IMR-90 (cell line): ENCODE results near the gene CAST. TPM values are rescaled to one million over a fixed set of nuclear protein-coding genes. Genes with fewer than 3 reads are reported as not detected.

ENCODE experiments used
- ATAC-seq: fragments of 200-7000 bp; cut with Tn5 transposase; 2 replicates; pipeline ENCODE4 v1.9.1; 2020; ENCODE audit warnings: low read depth, mild to moderate bottlenecking, moderate library complexity
- BruUV-seq: library from RNA; stranded (reverse); fragments of 400-500 nt; replicated peaks from 2 replicates; lab custom pipeline; 2021; lab: Mats Ljungman, UMichigan
- CTCF ChIA-PET: fragments of 300-600 bp; formaldehyde crosslinking; extraction: SDS; loops from one replicate; lab custom pipeline; 2021; ENCODE audit warnings: antibody characterized with exemption; lab: Yijun Ruan, JAX
- POLR2A ChIA-PET: fragments of 300-600 bp; sonication (Branson Sonifier 250); formaldehyde crosslinking; loops from one replicate; lab custom pipeline; 2022; ENCODE audit warnings: antibody characterized with exemption; ENCODE audit not compliant: unreplicated experiment; lab: Charles Lee
- DNase-seq: peaks from one replicate; pipeline ENCODE4 v3.0.0; 2013
- H2AFZ ChIP-seq: replicated peaks from 2 replicates; pipeline ENCODE3; 2013; ENCODE audit warnings: low read length, mild to moderate bottlenecking; ENCODE audit not compliant: poor library complexity
- H2AK5ac ChIP-seq: 2 replicates; pipeline ENCODE4 v1.6.1; 2013; ENCODE audit warnings: low read depth, low read length, inconsistent platforms
- H2AK9ac ChIP-seq: replicated peaks from 2 replicates; pipeline ENCODE3; 2013; ENCODE audit warnings: mild to moderate bottlenecking, low read depth, low read length, moderate library complexity; ENCODE audit not compliant: poor library complexity
- H2BK120ac ChIP-seq: 2 replicates; pipeline ENCODE4 v1.6.1; 2013; ENCODE audit warnings: low read depth, low read length, inconsistent platforms
- H2BK15ac ChIP-seq: 3 replicates; pipeline ENCODE4 v1.6.1; 2013; ENCODE audit warnings: low read depth, low read length, inconsistent platforms
- H2BK20ac ChIP-seq: 2 replicates; pipeline ENCODE4 v1.6.1; 2013; ENCODE audit warnings: low read depth, mild to moderate bottlenecking, inconsistent platforms, low read length, moderate library complexity
- H2BK5ac ChIP-seq: 2 replicates; pipeline ENCODE4 v1.6.1; 2013; ENCODE audit warnings: mild to moderate bottlenecking, low read depth, low read length, inconsistent platforms; ENCODE audit not compliant: poor library complexity, severe bottlenecking
- H3K14ac ChIP-seq: replicated peaks from 2 replicates; pipeline ENCODE4 v1.6.1; 2013; ENCODE audit warnings: low read depth, low read length, inconsistent platforms
- H3K18ac ChIP-seq: 2 replicates; pipeline ENCODE4 v1.6.1; 2013; ENCODE audit warnings: low read depth, low read length, control low read depth
- H3K23ac ChIP-seq: 2 replicates; pipeline ENCODE4 v1.6.1; 2013; ENCODE audit warnings: low read depth, low read length, inconsistent platforms
- H3K27ac ChIP-seq: 2 replicates; pipeline ENCODE4 v1.5.1; 2013; ENCODE audit warnings: mild to moderate bottlenecking, control low read depth, low read length; ENCODE audit not compliant: insufficient read depth
- H3K27me3 ChIP-seq: 2 replicates; pipeline ENCODE4 v1.6.1; 2013; ENCODE audit warnings: low read length; ENCODE audit not compliant: control insufficient read depth, insufficient read depth
- H3K36me3 ChIP-seq: 2 replicates; pipeline ENCODE4 v1.6.1; 2013; ENCODE audit warnings: low read length, mixed read lengths; ENCODE audit not compliant: control insufficient read depth, insufficient read depth
- H3K4ac ChIP-seq: 2 replicates; pipeline ENCODE4 v1.6.1; 2013; ENCODE audit warnings: low read depth, low read length, inconsistent platforms
- H3K4me1 ChIP-seq: 2 replicates; pipeline ENCODE4 v1.6.1; 2013; ENCODE audit warnings: low read length, mixed read lengths; ENCODE audit not compliant: control insufficient read depth, insufficient read depth
- H3K4me2 ChIP-seq: 2 replicates; pipeline ENCODE4 v1.6.1; 2013; ENCODE audit warnings: low read depth, mild to moderate bottlenecking, control low read depth, low read length, moderate library complexity
- H3K4me3 ChIP-seq: 2 replicates; pipeline ENCODE4 v1.5.1; 2013; ENCODE audit warnings: low read depth, mild to moderate bottlenecking, control low read depth, low read length, moderate library complexity; ENCODE audit not compliant: insufficient read depth
- H3K56ac ChIP-seq: 2 replicates; pipeline ENCODE4 v1.6.1; 2013; ENCODE audit warnings: low read length, inconsistent platforms; ENCODE audit not compliant: insufficient read depth; ENCODE audit errors: extremely low read depth
- H3K79me1 ChIP-seq, 2 experiments: 2 replicates each; pipeline ENCODE4 v1.6.1; 2013; ENCODE audit warnings: low read length in 2 of 2, inconsistent platforms in 1 of 2, low read depth in 1 of 2
- H3K9ac ChIP-seq: 2 replicates; pipeline ENCODE4 v1.6.1; 2013; ENCODE audit warnings: low read depth, low read length, control low read depth
- H3K9me1 ChIP-seq: 2 replicates; pipeline ENCODE4 v1.6.1; 2013; ENCODE audit warnings: low read length, inconsistent platforms; ENCODE audit not compliant: insufficient read depth
- H3K9me3 ChIP-seq: 2 replicates; pipeline ENCODE4 v1.6.1; 2013; ENCODE audit warnings: low read length; ENCODE audit not compliant: control insufficient read depth, insufficient read depth
- H4K20me1 ChIP-seq: 2 replicates; pipeline ENCODE4 v1.6.1; 2013; ENCODE audit warnings: low read length, inconsistent platforms; ENCODE audit not compliant: insufficient read depth
- H4K5ac ChIP-seq: 2 replicates; pipeline ENCODE4 v1.6.1; 2013; ENCODE audit warnings: mild to moderate bottlenecking, low read depth, low read length, control low read depth
- H4K8ac ChIP-seq, 2 experiments: 2 replicates each; pipeline ENCODE4 v1.6.1; 2013; ENCODE audit warnings: low read depth in 2 of 2, low read length in 2 of 2, control low read depth in 1 of 2, inconsistent platforms in 1 of 2
- H4K91ac ChIP-seq: 2 replicates; pipeline ENCODE4 v1.6.1; 2013; ENCODE audit warnings: low read depth, low read length, inconsistent platforms; ENCODE audit not compliant: insufficient read depth
- BHLHE40 ChIP-seq: fragments of 150-350 bp; IDR thresholded peaks from 2 replicates; pipeline ENCODE4 v1.6.1; 2016; ENCODE audit warnings: mild to moderate bottlenecking, low read depth, low read length
- FOS ChIP-seq: fragments of 150-350 bp; IDR thresholded peaks from 2 replicates; pipeline ENCODE4 v1.6.1; 2016; ENCODE audit warnings: low read depth, low read length
- MAFK ChIP-seq: IDR thresholded peaks from 2 replicates; pipeline ENCODE4 v1.6.1; 2012; ENCODE audit warnings: low read depth, low read length, improper control_type of control experiment
- RCOR1 ChIP-seq: IDR thresholded peaks from 2 replicates; pipeline ENCODE4 v1.6.1; 2012; ENCODE audit warnings: mild to moderate bottlenecking, low read length, improper control_type of control experiment; ENCODE audit not compliant: insufficient replicate concordance
- RFX5 ChIP-seq: IDR thresholded peaks from 2 replicates; pipeline ENCODE4 v1.8.0; 2012; ENCODE audit warnings: low read depth, mild to moderate bottlenecking, low read length, moderate library complexity
- SMC3 ChIP-seq: fragments of 150-350 bp; IDR thresholded peaks from 2 replicates; pipeline ENCODE4 v1.6.1; 2016; ENCODE audit warnings: low read depth, mild to moderate bottlenecking, antibody characterized with exemption, low read length, moderate library complexity
- WGBS, 2 experiments: methylation state at CpG; one replicate each; pipeline versions ENCODE4 v1.1.5 to v1.1.7; 2013; ENCODE audit warnings: missing lambda C conversion rate in 2 of 2; ENCODE audit not compliant: insufficient read length in 1 of 2; ENCODE audit errors: extremely low coverage in 2 of 2; 5-methylcytosine and 5-hydroxymethylcytosine counted together
- dilution Hi-C: fragments of 300-500 bp; cut with HindIII; formaldehyde crosslinking; loops from one replicate; pipeline ENCODE4 v1.14.3; 2018; ENCODE audit warnings: low sequenced_read_pairs; ENCODE audit not compliant: unreplicated experiment
- in situ Hi-C: fragments of 300-500 bp; cut with MboI; formaldehyde crosslinking; loops from 3 replicates; pipeline ENCODE4 v1.14.3; 2019; ENCODE audit warnings: low sequenced_read_pairs, inconsistent platforms, mixed read lengths
- intact Hi-C: fragments of 100-400 bp; cut with micrococcal nuclease; formaldehyde crosslinking; loops from 2 replicates; pipeline ENCODE4 v1.10.0; 2022
- polyA plus RNA-seq, 3 experiments: library from polyadenylated mRNA; depleted of rRNA; stranded (reverse); fragments of >200 nt; gene quantifications; 2 replicates each; pipeline ENCODE4 v1.2.3, GENCODE V29; 2012; ENCODE audit warnings: low replicate concordance in 1 of 3
- total RNA-seq: library from RNA; depleted of rRNA; stranded (reverse); fragments of >200 nt; gene quantifications from 2 replicates; pipeline ENCODE4 v1.2.3, GENCODE V29; 2012
- TF ChIP-seq, protein P1 (sequence below): fragments of 150-350 bp; IDR thresholded peaks from 2 replicates; pipeline ENCODE4 v1.6.1; 2016; ENCODE audit warnings: low read depth, mild to moderate bottlenecking, low read length, moderate library complexity, borderline replicate concordance
- TF ChIP-seq, protein P2 (sequence below): fragments of 150-350 bp; IDR thresholded peaks from 2 replicates; pipeline ENCODE4 v1.6.1; 2017; ENCODE audit warnings: mild to moderate bottlenecking, antibody characterized with exemption, low read length, low read depth
- TF ChIP-seq, protein P3 (sequence below): conservative IDR thresholded peaks from 2 replicates; pipeline ENCODE4 v1.5.1; 2012; ENCODE audit warnings: mild to moderate bottlenecking, low read depth, low read length, improper control_type of control experiment

Gene CAST
- total and polyA plus RNA-seq, 2 of the 4 experiments (the other 2 are of a cell fraction): 91.3 to 128 TPM

- no peak overlapping the region for H2AK5ac ChIP-seq
- peaks cover 8% of the 10 kb centered on the region for H3K9me1 ChIP-seq
- no peaks in the 10 kb centered on the region for H3K79me1 ChIP-seq
- no peak overlapping the region for H2AFZ ChIP-seq
- no peak overlapping the region for H3K27ac ChIP-seq
- H3K9ac ChIP-seq: no peak overlapping the region
- no peak overlapping the region for H2BK120ac ChIP-seq
- no peak overlapping the region for H2BK20ac ChIP-seq
- H4K5ac ChIP-seq: no peak overlapping the region
- no peak overlapping the region for H3K23ac ChIP-seq
- TF ChIP-seq SMC3 (no peak), MAFK (no peak), RFX5 (no peak), FOS (no peak), RCOR1 (no peak), BHLHE40 (no peak)
- TF ChIP-seq, protein P1, sequence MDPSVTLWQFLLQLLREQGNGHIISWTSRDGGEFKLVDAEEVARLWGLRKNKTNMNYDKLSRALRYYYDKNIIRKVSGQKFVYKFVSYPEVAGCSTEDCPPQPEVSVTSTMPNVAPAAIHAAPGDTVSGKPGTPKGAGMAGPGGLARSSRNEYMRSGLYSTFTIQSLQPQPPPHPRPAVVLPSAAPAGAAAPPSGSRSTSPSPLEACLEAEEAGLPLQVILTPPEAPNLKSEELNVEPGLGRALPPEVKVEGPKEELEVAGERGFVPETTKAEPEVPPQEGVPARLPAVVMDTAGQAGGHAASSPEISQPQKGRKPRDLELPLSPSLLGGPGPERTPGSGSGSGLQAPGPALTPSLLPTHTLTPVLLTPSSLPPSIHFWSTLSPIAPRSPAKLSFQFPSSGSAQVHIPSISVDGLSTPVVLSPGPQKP: no peak
- TF ChIP-seq, protein P2, sequence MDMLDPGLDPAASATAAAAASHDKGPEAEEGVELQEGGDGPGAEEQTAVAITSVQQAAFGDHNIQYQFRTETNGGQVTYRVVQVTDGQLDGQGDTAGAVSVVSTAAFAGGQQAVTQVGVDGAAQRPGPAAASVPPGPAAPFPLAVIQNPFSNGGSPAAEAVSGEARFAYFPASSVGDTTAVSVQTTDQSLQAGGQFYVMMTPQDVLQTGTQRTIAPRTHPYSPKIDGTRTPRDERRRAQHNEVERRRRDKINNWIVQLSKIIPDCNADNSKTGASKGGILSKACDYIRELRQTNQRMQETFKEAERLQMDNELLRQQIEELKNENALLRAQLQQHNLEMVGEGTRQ: no peak
- TF ChIP-seq, protein P3, sequence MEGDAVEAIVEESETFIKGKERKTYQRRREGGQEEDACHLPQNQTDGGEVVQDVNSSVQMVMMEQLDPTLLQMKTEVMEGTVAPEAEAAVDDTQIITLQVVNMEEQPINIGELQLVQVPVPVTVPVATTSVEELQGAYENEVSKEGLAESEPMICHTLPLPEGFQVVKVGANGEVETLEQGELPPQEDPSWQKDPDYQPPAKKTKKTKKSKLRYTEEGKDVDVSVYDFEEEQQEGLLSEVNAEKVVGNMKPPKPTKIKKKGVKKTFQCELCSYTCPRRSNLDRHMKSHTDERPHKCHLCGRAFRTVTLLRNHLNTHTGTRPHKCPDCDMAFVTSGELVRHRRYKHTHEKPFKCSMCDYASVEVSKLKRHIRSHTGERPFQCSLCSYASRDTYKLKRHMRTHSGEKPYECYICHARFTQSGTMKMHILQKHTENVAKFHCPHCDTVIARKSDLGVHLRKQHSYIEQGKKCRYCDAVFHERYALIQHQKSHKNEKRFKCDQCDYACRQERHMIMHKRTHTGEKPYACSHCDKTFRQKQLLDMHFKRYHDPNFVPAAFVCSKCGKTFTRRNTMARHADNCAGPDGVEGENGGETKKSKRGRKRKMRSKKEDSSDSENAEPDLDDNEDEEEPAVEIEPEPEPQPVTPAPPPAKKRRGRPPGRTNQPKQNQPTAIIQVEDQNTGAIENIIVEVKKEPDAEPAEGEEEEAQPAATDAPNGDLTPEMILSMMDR: no peak
- dilution Hi-C loops: no loop called here
- no peaks in the 10 kb centered on the region for H3K36me3 ChIP-seq
- in situ Hi-C loops: no loop called here
- DNase-seq (no peak), ATAC-seq (no peak)
- H2AK9ac ChIP-seq: no peak overlapping the region
- H3K4me3 ChIP-seq: no peak overlapping the region
- no peaks in the 10 kb centered on the region for H4K20me1 ChIP-seq
- intact Hi-C loops: no loop called here
- H3K4me1 ChIP-seq: peaks cover 15% of the 10 kb centered on the region
- H3K4ac ChIP-seq: no peak overlapping the region
- ChIA-PET POLR2A (no interaction called here), CTCF (no interaction called here)
- H2BK5ac ChIP-seq: no peak overlapping the region
- H3K14ac ChIP-seq: no peak overlapping the region
- H2BK15ac ChIP-seq: no peak overlapping the region
- no peak overlapping the region for H4K91ac ChIP-seq
- H3K27me3 ChIP-seq: no peaks in the 10 kb centered on the region
- no TSS peak for BruUV-seq
- no peak overlapping the region for H4K8ac ChIP-seq
- H3K4me2 ChIP-seq: no peak overlapping the region
- no CpG with 5 or more reads among the region's 4 CpGs for WGBS, 2 experiments
- H3K56ac ChIP-seq: no peak overlapping the region
- no peaks in the 10 kb centered on the region for H3K9me3 ChIP-seq
- no peak overlapping the region for H3K18ac ChIP-seq
Observed at GRCh38 chr5:96654209-96654608, 8.0 kb upstream of the CAST start.
